Pancreas (tissue), 10 donors: ENCODE data around the gene SBDS. TPM values are rescaled to one million over a fixed set of nuclear protein-coding genes. Genes with fewer than 3 reads are reported as not detected.
A peak's percentile ranks its signal among the peaks of the same experiment; 100 is the strongest.
"Not testable (repeated sequence)": the region's sequence is repeated elsewhere in the genome, so short reads cannot be mapped to it uniquely, and the experiment has no call there.

Experiments
- ATAC-seq, 4 donors: fragments of 200-7000 bp; cut with Tn5 transposase; one replicate each; pipeline versions ENCODE4 v1.8.0 to v1.9.1; 2020; ENCODE audit warnings: mild to moderate bottlenecking in 4 of 4, moderate library complexity in 4 of 4
- DNase-seq, 6 donors: peaks; one replicate each; pipeline ENCODE4 v3.0.0-alpha.2; 2020
- FAIRE-seq: peaks from 2 replicates; lab custom pipeline; 2012; peaks lifted over from hg19 to GRCh38; lab: Jason Lieb, UNC
- H3K27ac ChIP-seq, 4 donors: fragments of 200-600 bp; sonication (generic); 1 replicate in 3 of 4; 2 replicates in 1 of 4; pipeline versions ENCODE4 v1.5.0 to v1.8.0; 2020
- H3K27me3 ChIP-seq, 4 donors: fragments of 200-600 bp; one replicate each; pipeline ENCODE4 v1.8.0; 2021
- H3K36me3 ChIP-seq, 3 donors: fragments of 200-600 bp; sonication (generic) in 1 of 3; one replicate each; pipeline versions ENCODE4 v1.5.0 to v1.8.0; 2020 to 2021
- H3K4me1 ChIP-seq, 3 donors: fragments of 200-600 bp; one replicate each; pipeline ENCODE4 v1.8.0; 2021
- H3K4me3 ChIP-seq, 4 donors: fragments of 200-600 bp; sonication (generic) in 2 of 4; one replicate each; pipeline versions ENCODE4 v1.5.0 to v1.8.0; 2020 to 2021
- H3K9me3 ChIP-seq, 4 donors: fragments of 200-600 bp; one replicate each; pipeline ENCODE4 v1.8.0; 2021
- WGBS, 2 donors: extraction: QIAGEN DNeasy Blood & Tissue Kit; methylation state at CpG; one replicate each; pipeline ENCODE4 v1.1.7; 2013; 5-methylcytosine and 5-hydroxymethylcytosine counted together
- intact Hi-C, 3 donors: fragments of 100-400 bp; cut with DNase I; formaldehyde crosslinking; loops; one replicate each; pipeline versions ENCODE4 v1.11.1 to v1.14.2; 2022
- polyA plus RNA-seq, 2 donors: library from polyadenylated mRNA; stranded (reverse); fragments of 200-250 nt; gene quantifications; one replicate each; pipeline ENCODE4 v1.2.3, GENCODE V29; 2013
- total RNA-seq, 6 donors: library from RNA; stranded (reverse); fragmentation: NEBNext Ultra II Directional in 4 of 6; extraction: Animal tissue kit (Norgen Biotek cat#: 25700) in 4 of 6; gene quantifications; one replicate each; pipeline versions ENCODE4 v1.2.1 to v1.2.4, GENCODE V29; 2021 to 2023
- TF ChIP-seq, protein P1 (sequence below), 4 donors: fragments of 200-600 bp; sonication (generic) in 3 of 4; IDR thresholded peaks; one replicate each; pipeline versions ENCODE4 v1.5.0 to v1.8.0; 2021; ENCODE audit warnings: antibody characterized with exemption in 4 of 4
- donor health status: healthy with polysubstance abuse.
- donor health status: DM: no; HTN: no; CAD: no; lungs with moderate emphysema.
- donor health status: DM: no; HTN: no; CAD: no.
- donor health status: control.
- donor health status: control.
- donor health status: Bipolar disorder and iron deficiency.
- donor health status: DM: yes; HTN: yes; CAD: no.
- donor health status: DM: no; HTN: no; CAD: no.
- donor health status: DM: no; HTN: no; CAD: no.
- donor health status: DM: yes; HTN: yes; CAD: no.

Gene SBDS
- total RNA-seq (10 to 100 TPM; 38.1 to 56.1 (median 42.8) TPM), polyA plus RNA-seq (10 to 100 TPM; 37.1 to 75.8 TPM)

DNA sequence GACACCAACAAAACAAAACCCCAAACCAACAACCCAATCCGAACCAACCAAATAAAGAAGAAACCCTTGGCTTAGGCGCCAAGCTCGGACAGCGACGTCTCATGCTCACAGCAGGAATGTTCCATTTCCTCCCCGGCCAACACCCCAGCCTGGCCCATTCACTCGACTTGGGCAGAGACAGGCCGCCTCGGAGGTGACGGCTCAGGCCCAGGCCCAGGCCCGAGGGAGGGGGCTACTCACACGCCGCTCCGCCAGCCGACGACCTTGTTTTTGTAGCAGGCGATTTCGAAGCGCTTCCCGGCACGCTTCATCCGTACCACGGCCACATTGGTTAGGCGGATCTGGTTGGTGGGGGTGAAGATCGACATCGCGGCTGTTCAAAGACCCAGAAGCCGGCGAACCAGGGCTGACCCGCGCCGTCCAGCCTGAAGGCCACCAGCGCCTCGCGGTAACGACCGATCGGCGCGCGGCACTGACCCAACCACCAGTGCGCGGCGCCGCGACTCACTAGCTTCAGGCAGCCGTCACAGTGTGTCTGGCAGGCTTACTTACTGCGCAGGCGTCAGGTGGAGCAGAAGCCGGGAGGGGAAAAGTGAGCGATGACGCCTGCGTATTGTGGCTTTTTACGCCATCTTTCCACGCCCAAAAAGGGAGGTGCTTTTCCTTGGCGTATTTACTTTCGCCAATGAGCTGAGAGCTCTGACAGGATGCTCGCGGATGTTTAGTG, at the start of gene SBDS:
SBDS (minus strand) TSS at position 537 of the 727 bp plus-strand sequence; CDS start at position 368, 169 bp downstream.
- H3K9me3 ChIP-seq, H3K27me3 ChIP-seq, intact Hi-C loops: not testable (repeated sequence)
- FAIRE-seq: peak; percentile 96
- Histone ChIP-seq H3K36me3 (peaks cover 0 to 30% (median 16%) of the 10 kb centered on the region in 3 donors), H3K4me1 (peaks cover 0 to 18% (median 6%) of the 10 kb centered on the region in 3 donors), H3K27ac (peak within 1 kb of the TSS; percentile 95 to 98 (median 97)), H3K4me3 (peak within 1 kb of the TSS; percentile 40 to 65 (median 58))
- DNase-seq: peak; percentile 92 to 98 (median 95)
- ATAC-seq: peak; percentile 83 to 91 (median 84)
- WGBS, 2 donors: 0 to 1% methylated on average over 59 of the region's 59 CpGs

DNA sequence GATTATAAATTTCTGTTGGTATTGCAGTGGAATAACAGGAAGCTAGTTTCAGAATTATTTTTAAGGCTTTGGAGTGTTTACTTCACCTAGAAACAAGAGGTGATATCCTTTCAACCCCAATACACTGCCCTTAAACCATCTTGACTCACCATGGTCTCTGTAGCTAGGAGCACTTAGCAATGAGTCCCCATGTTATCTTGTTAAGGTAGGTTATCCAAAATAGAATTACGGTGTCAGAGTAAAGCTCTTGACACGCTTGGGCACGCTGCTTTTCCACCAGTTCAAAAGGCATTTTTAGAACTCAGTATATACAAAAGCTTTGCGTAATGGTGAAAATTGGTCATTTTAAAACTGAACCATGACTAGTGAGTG, 48.2 kb upstream of the SBDS start:
- WGBS, 2 donors: 94 to 97% methylated on average over 4 of the region's 4 CpGs
- H3K9me3 ChIP-seq, H3K4me3 ChIP-seq, H3K27me3 ChIP-seq, FAIRE-seq, intact Hi-C loops, H3K4me1 ChIP-seq, H3K36me3 ChIP-seq, H3K27ac ChIP-seq, DNase-seq: not testable (repeated sequence)
- ATAC-seq: peak in 1 of 4 donors; percentile 19

DNA sequence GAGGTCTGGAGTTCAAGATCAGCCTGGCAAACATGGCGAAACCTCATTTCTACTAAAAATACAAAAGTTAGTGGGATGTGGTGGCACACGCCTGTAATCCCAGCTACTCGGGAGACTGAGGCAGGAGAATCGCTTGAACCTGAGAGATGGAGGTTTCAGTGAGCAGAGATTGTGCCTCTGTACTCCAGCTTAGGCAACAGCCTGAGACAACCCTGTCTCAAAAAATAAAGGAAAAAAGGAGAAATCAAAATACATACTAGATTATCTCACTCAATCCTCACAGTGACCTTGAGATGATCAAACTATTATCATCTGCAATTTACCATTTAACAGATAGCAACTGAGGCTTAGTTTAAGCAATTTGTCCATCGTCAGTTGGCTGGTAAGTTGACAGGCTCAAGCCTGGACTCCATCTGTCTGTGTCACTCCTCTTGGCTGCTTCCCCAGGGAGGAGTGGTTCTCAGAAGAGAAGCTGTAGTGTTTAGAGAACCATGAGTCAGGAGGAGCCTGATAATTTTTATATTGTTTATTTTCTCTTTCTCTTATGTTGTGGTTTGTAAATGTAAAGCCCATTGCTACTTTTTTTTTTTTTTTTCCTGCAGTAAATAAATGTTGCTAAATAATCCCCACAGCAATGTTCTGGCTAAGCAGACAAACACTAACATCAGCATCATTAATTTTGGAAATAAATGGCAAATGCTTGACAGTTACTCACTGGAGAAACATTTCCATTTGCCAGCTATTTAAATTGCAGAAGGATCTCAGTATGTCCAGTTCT, 47.6 kb upstream of the SBDS start:
- H3K36me3 ChIP-seq, H3K4me3 ChIP-seq, H3K4me1 ChIP-seq, intact Hi-C loops, FAIRE-seq, H3K9me3 ChIP-seq, H3K27ac ChIP-seq, H3K27me3 ChIP-seq: not testable (repeated sequence)
- DNase-seq (peak in 3 of 6 donors; percentile 5 to 23 (median 20)), ATAC-seq (peak; percentile 53 to 93 (median 89))
- WGBS, 2 donors: 71 to 75% methylated on average over 5 of the region's 5 CpGs

DNA sequence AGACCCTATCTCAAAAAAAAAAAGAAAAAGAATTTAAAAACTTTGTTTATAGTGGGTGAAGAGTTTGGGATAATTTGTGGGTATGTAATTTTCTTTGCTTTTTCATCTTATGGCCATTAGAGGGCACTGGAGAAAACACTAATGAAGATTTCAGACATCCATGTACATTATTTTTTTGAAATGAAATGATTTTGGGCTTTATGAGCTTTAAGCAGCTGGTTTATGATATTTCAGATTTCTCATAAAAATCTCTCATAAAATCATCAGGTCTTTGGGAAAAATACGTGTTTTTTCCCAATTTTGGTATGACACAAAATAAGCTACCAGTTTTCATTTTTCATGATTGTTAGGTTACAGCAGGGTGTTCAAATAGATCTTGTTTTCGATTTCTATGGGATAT, 45.4 kb upstream of the SBDS start:
- H3K4me1 ChIP-seq, H3K9me3 ChIP-seq, H3K27me3 ChIP-seq, H3K27ac ChIP-seq, H3K36me3 ChIP-seq, intact Hi-C loops, DNase-seq, H3K4me3 ChIP-seq, ATAC-seq: not testable (repeated sequence)
- TF ChIP-seq, protein P1, sequence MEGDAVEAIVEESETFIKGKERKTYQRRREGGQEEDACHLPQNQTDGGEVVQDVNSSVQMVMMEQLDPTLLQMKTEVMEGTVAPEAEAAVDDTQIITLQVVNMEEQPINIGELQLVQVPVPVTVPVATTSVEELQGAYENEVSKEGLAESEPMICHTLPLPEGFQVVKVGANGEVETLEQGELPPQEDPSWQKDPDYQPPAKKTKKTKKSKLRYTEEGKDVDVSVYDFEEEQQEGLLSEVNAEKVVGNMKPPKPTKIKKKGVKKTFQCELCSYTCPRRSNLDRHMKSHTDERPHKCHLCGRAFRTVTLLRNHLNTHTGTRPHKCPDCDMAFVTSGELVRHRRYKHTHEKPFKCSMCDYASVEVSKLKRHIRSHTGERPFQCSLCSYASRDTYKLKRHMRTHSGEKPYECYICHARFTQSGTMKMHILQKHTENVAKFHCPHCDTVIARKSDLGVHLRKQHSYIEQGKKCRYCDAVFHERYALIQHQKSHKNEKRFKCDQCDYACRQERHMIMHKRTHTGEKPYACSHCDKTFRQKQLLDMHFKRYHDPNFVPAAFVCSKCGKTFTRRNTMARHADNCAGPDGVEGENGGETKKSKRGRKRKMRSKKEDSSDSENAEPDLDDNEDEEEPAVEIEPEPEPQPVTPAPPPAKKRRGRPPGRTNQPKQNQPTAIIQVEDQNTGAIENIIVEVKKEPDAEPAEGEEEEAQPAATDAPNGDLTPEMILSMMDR (IDR thresholded peaks at IDR 0.05): peak in 1 of 4 donors; percentile 7
- 36% methylated on average over 2 of the region's 2 CpGs for whole genome bisulfite sequencing, 2 donors
- peak; percentile 92 for FAIRE-seq

DNA sequence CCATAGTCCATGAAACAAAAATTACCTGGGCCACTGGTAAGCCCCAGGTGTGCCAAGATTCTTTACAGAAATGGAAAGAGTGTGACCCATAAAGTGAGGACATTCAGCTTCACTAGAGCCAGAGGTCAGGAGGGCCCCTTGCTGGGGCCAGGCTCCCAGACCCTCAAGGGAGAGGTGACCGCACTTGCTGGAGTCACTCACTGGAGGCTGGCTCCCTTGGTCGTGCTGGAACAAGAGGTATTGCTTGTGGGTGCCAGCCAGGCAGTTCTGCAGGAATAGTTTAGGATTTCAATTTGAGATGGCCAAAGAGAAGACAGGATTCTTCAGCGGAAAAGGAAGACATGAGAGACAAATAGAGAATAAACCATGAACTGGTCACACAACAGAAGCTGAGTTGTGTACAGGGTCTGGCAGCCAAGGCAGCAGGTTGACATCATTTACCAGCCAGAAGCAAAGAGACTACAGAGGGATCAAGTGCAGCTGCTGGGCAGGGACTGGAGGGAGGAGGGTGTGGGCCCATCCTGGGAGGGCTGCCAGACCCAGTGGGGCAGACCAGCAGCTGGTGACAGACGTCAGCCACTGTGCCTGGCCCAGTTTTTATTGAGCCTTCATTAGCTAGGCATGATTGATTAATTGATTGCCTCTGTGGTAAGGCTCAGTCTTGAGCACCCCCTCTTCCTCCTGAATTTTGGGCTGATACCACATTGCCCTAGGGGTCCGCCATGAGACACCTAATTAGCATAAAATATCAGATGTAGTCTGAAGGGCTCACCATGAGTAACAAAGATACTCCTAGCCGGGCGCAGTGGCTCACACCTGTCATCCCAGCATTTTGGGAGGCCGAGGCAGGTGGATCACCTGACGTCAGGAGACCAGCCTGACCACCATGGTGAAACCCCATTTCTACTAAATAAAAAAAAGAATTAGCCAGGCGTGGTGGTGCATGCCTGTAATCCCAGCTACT, 41.3 kb upstream of the SBDS start:
- H3K27me3 ChIP-seq, H3K27ac ChIP-seq, intact Hi-C loops, H3K9me3 ChIP-seq, FAIRE-seq, H3K4me1 ChIP-seq, H3K36me3 ChIP-seq, H3K4me3 ChIP-seq: not testable (repeated sequence)
- DNase-seq (peak in 3 of 6 donors; percentile 37 to 49 (median 39)), ATAC-seq (peak; percentile 56 to 93 (median 92))
- 73 to 76% methylated on average over 9 to 10 of the region's 10 CpGs for WGBS, 2 donors

DNA sequence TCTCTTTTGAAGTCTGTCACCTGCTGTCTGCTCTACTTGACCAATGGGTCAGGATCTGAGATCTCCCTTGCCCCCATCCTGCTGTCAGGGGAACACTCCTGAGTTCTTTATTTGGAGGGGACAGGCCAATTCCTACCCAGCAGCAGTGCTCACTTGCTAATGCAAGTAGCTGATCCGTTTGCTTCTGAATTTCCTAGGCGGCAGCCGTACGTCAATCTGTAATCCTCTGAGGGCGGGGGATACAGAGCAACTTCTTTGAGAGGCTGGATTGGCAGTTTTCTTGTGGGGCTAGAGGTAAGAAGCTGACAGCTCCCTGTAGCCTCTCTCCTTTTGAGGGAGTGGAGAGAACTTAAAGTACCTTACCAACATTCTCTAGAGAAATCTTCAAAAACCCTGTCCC, 37.9 kb upstream of the SBDS start:
- H3K36me3 ChIP-seq: peaks cover 0 to 3% (median 0%) of the 10 kb centered on the region in 3 donors
- TF ChIP-seq, protein P1 (IDR thresholded peaks at IDR 0.05): no peak
- intact Hi-C loops: no loop called here
- H3K27me3 ChIP-seq: no peaks in the 10 kb centered on the region
- WGBS, 2 donors: 78 to 88% methylated on average over 5 of the region's 5 CpGs
- H3K4me1 ChIP-seq: no peaks in the 10 kb centered on the region
- no peak for ATAC-seq
- no peak overlapping the region for H3K27ac ChIP-seq
- no peak for FAIRE-seq
- no peak for DNase-seq
- no peak overlapping the region for H3K4me3 ChIP-seq
- H3K9me3 ChIP-seq: no peaks in the 10 kb centered on the region

DNA sequence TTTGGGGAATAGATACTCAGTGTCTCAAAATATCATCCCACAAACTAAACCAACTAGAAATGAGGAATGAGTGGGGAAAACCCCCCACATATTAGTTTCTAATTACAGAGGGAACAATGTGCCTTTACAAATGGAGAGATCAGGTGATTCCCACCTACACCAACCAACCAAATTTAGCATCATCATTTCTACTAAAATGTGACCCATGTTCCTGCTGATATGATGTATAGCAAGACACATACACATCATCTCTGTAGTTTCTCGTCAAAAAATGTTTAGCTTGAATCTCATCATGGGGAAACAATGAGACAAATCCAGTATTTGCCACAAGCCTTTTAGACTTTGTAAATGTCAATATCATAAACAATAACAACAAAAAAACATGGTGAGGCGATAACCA, 36.3 kb upstream of the SBDS start:
- FAIRE-seq, ATAC-seq, H3K27ac ChIP-seq, H3K9me3 ChIP-seq, intact Hi-C loops, H3K4me3 ChIP-seq, DNase-seq, H3K36me3 ChIP-seq, H3K27me3 ChIP-seq, H3K4me1 ChIP-seq: not testable (repeated sequence)
- WGBS, 2 donors: 87 to 92% methylated on average over 1 of the region's 2 CpGs

DNA sequence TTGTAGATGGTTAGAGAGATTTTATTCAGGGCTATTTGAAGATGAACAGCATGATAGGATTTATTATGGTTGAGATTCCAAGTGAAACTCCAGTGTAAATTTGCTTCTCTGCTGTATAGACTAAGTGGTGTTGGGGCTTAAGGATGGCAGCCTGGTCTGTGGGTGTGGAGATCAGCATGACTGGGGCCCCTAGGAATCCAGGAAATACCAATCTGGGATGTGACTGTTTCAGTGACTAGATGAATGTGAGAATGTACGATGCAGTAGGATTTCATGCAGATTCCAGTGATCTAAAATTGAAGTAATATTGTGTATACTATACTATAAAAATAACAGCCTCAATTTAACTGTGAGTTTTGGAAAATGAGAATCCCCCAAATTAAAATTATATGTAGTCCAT, 30.1 kb upstream of the SBDS start:
- H3K27ac ChIP-seq, H3K9me3 ChIP-seq, H3K4me3 ChIP-seq, H3K4me1 ChIP-seq, DNase-seq, FAIRE-seq, ATAC-seq, intact Hi-C loops, H3K27me3 ChIP-seq: not testable (repeated sequence)
- 96 to 97% methylated on average over 1 of the region's 1 CpG for WGBS, 2 donors
- peaks cover 0 to 19% (median 5%) of the 10 kb centered on the region in 3 donors for H3K36me3 ChIP-seq
